ENCODE measurements around the gene CDH15. TPM values are rescaled to one million over a fixed set of nuclear protein-coding genes. Genes with fewer than 3 reads are reported as not detected.

CDH15 gene
- total RNA-seq, 4 donors from 2014 or later = not detected

GRCh38 chr16:89210165-89210903 lies 38.8 kb downstream of the CDH15 start:
- H3K4me1 ChIP-seq = no peaks in the 10 kb centered on the region
- no peak overlapping the region for H3K4me3 ChIP-seq

GRCh38 chr16:89210904-89211515 lies 39.5 kb downstream of the CDH15 start:
- H3K4me3 ChIP-seq = no peak overlapping the region
- no peaks in the 10 kb centered on the region for H3K36me3 ChIP-seq
- no peaks in the 10 kb centered on the region for H3K9me3 ChIP-seq
- no peak for DNase-seq
- TF ChIP-seq POLR2A (IDR thresholded peaks at IDR 0.05) (no peak), CTCF (IDR thresholded peaks at IDR 0.05) (no peak)
- H3K27ac ChIP-seq = no peak overlapping the region
- no peaks in the 10 kb centered on the region for H3K27me3 ChIP-seq
- H3K4me1 ChIP-seq = peaks cover 0 to 2% (median under 1%) of the 10 kb centered on the region in 4 donors

More at GRCh38 chr16:89210165-89210903, 38.8 kb downstream of the CDH15 start:
- Histone ChIP-seq H3K27ac (no peak overlapping the region), H3K9me3 (no peaks in the 10 kb centered on the region), H3K27me3 (no peaks in the 10 kb centered on the region), H3K36me3 (no peaks in the 10 kb centered on the region)
- no peak for TF ChIP-seq CTCF (IDR thresholded peaks at IDR 0.05)
- TF ChIP-seq POLR2A (IDR thresholded peaks at IDR 0.05) = no peak
- DNase-seq = no peak

GRCh38 chr16:89216315-89217137 lies 45.0 kb downstream of the CDH15 start:
- Histone ChIP-seq H3K27me3 (no peaks in the 10 kb centered on the region), H3K4me3 (peak overlapping the region; percentile 79 to 99 (median 86)), H3K27ac (peak overlapping the region; percentile 93 to 98 (median 96)), H3K9me3 (no peaks in the 10 kb centered on the region), H3K36me3 (peaks cover 0 to 4% (median 0%) of the 10 kb centered on the region in 3 donors), H3K4me1 (peaks cover 0 to 17% (median 2%) of the 10 kb centered on the region in 4 donors)
- peak; percentile 34 to 90 (median 84) for TF ChIP-seq CTCF (IDR thresholded peaks at IDR 0.05)
- TF ChIP-seq POLR2A (IDR thresholded peaks at IDR 0.05) = no peak
- DNase-seq = peak; percentile 87 to 94 (median 89)

GRCh38 chr16:89217138-89217387 lies 45.5 kb downstream of the CDH15 start:
- TF ChIP-seq POLR2A (IDR thresholded peaks at IDR 0.05) (no peak), CTCF (IDR thresholded peaks at IDR 0.05) (no peak)
- DNase-seq = no peak
- no peaks in the 10 kb centered on the region for H3K9me3 ChIP-seq

GRCh38 chr16:89217388-89218191 lies 46.0 kb downstream of the CDH15 start, which contains the start of gene ZNF778:
TSS of gene ZNF778 (plus strand) at chr16:89217703. CDS start at chr16:89221128, 3,425 bp downstream.
- Histone ChIP-seq H3K27me3 (no peaks in the 10 kb centered on the region), H3K36me3 (peaks cover 0 to 14% (median 0%) of the 10 kb centered on the region in 3 donors), H3K4me1 (peaks cover 0 to 17% (median 2%) of the 10 kb centered on the region in 4 donors), H3K27ac (peak within 1 kb of the TSS; percentile 93 to 98 (median 96)), H3K9me3 (no peaks in the 10 kb centered on the region), H3K4me3 (peak within 1 kb of the TSS; percentile 79 to 99 (median 86))
- TF ChIP-seq CTCF (IDR thresholded peaks at IDR 0.05) (peak in 3 of 6 experiments; percentile 11 to 33 (median 33)), POLR2A (IDR thresholded peaks at IDR 0.05) (peak; percentile 76 to 81)
- DNase-seq = peak; percentile 83 to 93 (median 90)

More at GRCh38 chr16:89217138-89217387, 45.5 kb downstream of the CDH15 start:
- H3K27ac ChIP-seq = peak overlapping the region; percentile 93 to 98 (median 96)
- peaks cover 0 to 17% (median 2%) of the 10 kb centered on the region in 4 donors for H3K4me1 ChIP-seq
- H3K27me3 ChIP-seq = no peaks in the 10 kb centered on the region
- peak overlapping the region; percentile 79 to 99 (median 86) for H3K4me3 ChIP-seq
- peaks cover 0 to 8% (median 0%) of the 10 kb centered on the region in 3 donors for H3K36me3 ChIP-seq

Measured in Peyer's patch (tissue), 4 donors.